SW480 (cell line): ENCODE results near the gene TARS1.

Source experiments
- DNase-seq: peaks from one replicate; pipeline ENCODE4 v3.0.0-alpha.2; 2016; ENCODE audit warnings: low spot score

TARS1 gene

DNA sequence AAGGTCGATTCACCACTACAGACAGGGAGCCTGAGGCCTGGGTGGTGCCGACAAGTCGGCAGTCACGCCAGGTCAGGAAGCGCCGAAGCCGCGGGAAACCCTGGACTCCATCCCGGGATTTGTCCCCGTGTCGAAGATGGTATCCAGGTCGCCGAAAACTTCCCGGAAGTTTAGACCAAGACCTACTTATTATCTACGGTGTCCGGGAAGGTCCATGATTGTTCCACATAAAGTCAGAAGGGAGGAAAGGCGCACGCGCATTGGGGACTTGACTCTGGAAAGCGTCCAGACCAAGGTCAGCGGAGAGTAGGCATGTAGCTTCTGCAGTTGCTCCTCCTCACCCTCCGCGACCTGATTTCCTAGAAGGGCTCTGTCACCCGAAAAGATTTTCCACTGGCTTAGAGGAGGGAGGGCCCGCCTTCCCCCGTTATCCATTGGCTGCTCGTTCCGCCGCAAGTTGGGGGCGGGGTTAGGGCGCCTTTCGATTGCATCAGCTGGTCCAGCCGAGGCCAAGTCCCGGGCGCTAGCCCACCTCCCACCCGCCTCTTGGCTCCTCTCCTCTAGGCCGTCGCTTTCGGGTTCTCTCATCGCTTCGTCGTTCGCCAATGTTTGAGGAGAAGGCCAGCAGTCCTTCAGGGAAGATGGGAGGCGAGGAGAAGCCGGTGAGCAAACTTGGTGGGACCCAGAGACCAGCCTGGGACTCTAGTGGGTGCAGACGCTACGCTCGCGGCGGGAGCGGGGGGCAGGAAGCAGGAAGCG is at the start of gene TARS1:
TARS1 (plus strand) TSS at position 484 of the 759 bp plus-strand sequence; CDS start at position 606, 122 bp downstream.
- peak; percentile 99 for DNase-seq

DNA sequence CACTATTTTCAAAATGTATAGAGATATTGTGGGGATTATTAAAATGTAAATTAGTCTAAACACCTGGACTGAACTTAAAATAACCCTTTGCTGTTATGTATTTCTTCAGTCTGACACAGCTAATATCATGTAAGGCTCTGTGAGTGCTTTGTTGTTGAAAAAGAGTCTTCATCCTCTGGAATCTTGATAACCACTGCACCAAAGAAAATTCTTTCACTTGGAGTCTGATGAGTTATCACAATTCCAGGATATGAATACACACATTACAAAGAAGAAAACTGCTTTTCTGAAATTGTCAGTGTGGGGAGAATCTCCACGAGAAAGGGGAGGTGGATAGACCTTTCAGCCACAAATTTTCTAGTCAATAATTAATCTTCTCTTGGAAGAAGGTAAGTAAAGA is 42.3 kb upstream of the TARS1 start:
- DNase-seq, result no peak

DNA sequence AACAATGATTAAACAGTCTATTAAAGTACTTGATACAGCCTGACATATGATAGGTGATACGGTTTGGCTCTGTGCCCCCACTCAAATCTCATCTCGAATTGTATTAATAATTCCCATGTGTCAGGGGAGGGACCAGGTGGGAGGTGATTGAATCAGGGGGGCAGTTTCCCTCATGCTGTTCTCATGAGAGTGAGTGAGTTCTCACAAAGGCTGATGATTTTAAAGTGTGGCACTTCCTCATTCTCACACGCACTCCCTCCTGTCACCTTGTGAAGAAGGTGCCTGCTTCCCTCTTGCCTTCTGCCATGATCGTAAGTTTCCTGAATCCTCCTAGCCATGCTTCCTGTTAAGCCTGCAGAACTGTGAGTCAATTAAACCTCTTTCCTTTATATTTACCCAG is 40.1 kb upstream of the TARS1 start:
- DNase-seq, result no peak

DNA sequence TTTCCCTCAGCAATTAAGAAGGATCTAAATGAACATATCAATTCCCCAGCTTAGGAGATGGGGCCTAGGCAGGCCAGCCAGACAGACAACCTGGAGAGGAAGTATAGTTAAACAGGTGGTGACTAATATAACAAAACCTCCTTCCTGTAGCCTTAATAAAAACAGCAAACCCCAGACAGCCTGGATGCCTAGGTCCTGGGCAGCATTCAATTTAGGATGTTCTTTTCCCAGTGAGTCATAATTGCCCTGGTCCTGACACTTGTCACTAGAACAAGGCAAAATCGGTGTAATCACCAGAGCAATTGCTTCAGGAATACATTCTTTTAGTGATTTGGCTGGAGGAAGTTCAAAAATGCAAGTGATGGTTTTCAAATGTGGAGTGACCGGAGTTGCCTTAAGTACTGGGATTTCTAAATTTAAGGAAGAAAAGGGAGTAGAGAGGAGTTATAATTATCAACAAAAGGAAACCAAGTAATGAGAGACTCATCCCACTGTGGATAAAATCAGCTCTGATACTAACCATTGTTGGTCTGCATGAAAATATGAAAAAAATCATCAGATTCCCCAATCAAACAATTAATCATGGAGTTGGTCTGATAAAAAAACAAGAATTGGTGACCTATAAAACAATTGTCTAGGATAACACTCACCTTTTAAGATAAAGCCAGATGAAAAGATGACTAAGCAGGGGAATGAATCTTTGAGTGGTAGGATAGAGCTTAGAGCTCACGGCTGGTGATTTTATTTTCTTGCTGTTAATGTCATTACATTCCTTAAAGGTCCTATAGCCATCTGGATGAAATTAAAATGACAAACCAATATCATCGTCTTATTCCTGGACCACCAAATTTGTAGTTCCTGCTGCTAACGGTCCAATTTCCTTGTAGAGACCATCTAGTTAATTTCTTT is 39.0 kb upstream of the TARS1 start:
- peak; percentile 5 for DNase-seq

DNA sequence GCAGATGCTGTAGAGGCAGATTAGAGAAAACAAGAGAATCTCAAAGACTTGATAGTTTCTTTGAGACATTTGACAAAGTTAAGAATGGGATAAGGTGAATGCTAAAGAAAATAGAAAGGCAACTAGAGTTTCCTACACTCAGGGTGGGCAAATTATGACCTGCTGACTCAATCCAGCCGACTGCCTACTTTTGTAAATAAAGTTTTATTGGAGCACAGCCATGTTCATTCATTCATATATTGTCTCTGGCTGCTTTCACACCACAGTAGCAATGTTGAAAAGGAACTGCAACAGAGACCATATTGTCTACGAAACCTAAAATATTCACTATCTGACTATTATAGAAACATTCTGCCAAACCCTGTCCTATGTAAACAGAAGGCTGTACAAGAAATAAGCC is 37.6 kb upstream of the TARS1 start:
- no peak for DNase-seq

DNA sequence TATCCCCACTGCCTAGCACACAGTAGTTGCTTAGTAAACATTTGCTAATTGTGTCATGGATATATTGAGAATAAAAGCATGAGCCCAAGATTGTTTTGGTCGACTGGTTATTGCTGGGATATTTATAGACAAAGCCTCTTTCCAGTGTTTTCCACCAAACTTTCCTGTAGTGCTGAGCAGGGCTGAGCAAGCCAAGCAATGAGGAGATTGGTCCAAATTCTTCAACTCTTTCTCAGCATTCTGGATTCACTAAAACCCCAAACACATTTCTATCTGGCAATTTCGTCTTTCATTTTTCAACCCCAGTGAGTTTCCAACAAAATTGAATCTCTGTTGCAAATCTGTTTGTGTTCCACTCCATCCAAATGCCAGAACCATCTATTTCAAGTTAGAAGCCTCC is 31.9 kb upstream of the TARS1 start:
- DNase-seq, result no peak

DNA sequence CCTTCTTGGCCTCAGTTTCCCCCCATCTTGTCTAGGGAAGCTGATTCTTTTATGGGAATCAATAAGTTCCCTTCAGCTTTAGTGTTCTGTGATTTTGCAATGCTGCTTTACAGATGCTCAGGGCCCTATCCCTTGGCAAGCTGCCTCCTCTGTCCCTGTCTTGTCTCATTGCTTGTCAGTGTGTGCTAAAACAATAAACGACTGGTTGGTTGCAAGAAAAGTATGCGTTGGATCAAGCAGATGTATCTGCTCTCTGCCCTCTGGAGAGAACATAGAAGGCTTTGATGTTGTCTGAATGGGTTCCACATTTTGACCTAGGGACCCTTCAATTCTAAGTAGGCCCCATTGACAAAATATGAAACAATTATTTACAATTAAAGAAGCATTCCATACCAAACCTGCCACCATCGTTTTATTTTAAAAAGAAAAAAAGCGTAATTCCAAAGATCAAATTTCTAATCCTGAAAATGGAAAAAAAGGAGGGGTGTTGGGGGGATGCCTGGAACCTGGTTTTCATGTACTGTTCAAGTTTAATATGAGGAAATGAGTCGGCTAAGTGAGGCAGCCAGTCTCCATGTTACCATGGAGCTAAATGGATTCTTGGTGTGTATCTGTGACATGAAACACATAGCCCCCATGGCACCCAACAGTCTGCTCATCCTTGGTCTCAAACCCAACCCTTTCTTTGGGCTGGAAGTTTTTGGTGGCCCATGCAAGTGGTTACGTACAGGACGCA is 31.2 kb upstream of the TARS1 start:
- DNase-seq, result no peak

DNA sequence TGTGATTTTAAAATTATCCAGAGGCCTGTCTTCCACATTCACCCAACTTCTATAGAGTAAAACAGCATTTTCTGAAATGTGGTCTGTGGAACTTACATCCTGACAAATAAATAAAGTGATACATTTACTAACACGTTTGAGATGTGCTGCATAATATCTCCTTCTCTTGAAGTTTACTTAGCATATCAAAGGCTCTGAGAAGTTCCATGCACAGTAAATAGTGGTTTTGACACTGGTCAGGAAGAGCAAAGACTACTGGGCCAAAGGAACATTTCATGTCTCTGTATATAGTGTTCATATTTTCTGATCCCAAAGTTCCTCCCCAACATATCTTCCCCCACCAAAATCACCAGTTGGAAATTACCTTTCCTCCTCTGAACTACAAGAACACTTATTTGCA is 30.5 kb upstream of the TARS1 start:
- DNase-seq, result no peak

DNA sequence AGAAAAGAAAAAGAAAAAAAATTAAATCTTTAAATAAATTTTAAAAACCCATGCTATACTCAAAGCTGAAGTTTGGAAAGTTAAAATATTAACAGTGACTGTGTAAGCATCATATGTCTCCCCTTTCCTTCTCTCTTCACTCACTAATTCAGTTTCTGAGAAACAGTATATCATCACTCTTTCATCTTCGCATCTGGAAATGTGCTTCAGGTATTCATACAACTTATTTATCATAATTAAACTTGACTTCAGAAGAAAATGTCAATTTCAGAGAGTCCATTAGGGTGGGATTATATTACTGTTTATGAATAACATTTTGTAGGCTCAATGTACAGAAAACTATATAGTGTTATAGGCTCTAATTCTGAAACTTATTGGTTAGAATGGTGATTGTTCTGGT is 29.3 kb upstream of the TARS1 start:
- DNase-seq, result no peak

DNA sequence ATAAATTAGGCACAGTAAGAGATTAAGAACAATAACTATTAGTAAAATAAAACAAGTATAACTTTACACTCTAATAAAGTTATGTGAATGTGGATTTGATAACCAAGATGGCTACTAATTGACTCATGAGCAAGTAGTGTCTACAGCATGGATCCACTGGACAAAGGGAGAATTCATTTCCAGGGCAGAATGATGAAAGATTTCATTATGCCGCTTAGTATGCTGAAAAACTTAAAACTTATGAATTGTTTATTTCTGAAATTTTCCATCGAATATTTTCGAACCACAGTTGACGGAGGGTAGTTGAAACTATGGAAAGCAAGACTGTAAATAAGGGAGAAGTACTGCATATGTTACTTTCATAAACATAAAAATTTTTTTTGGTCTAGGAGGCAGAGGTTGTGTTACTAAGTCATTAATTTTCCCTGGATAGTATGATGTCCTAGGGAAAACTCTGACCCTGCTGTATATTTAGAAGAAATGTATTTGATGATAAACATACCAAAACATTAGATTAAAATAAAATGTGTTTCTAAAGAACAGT is 24.9 kb upstream of the TARS1 start:
- DNase-seq, result no peak

DNA sequence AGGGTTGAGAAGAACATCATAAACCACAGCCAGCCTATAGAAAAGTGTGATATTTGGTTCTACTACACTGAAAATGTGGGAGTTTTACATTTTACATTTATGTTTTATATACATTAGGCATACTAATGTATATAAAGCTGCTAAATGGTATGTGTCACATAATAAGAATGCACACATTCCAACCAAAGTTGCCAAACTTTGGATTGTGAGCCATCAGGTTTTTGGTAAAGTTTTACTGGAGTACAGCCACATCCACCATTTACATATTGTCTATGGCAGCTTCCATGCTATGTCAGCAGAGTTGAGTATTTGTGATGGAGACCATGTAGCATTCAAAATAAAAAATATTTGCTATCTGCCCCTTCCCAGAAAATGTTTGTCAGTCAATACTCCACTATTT is 23.1 kb upstream of the TARS1 start:
- DNase-seq, result no peak

DNA sequence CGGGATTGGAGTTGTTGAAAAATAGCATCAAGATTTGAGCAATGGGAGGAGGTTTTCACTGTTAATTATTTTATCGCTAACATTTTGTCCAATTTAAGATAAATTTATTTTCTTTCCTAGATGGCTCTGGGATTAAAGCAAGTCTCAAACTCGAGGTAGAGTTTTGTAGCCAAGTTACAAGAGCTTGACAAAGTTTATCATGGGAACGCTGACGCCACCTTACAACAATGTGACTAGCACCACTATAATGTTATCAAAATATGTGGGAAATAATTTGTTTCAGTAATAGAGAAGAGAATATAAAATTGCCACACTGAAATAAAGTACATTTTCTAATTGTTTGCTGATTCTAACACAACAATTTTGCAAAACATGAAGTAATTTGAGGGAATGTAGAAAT is 19.8 kb upstream of the TARS1 start:
- no peak for DNase-seq

DNA sequence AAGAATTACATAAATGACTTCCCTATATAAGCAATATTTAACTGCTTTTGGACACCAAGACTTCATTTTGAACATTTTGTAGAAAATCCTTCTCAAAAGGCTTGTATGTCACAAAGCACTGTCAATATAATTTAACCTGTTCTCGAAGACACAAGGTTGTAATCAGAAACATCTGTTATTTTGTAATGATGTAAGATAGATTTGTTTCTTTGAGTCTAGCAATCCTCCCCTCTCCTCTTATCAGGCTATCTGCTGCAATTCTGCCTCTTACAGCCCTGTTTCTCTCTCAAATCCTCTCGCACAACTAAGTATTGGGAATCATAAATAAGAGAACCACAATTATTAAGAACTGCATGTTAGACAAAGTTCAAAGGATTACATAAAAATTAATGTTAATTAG is 18.6 kb upstream of the TARS1 start:
- no peak for DNase-seq

DNA sequence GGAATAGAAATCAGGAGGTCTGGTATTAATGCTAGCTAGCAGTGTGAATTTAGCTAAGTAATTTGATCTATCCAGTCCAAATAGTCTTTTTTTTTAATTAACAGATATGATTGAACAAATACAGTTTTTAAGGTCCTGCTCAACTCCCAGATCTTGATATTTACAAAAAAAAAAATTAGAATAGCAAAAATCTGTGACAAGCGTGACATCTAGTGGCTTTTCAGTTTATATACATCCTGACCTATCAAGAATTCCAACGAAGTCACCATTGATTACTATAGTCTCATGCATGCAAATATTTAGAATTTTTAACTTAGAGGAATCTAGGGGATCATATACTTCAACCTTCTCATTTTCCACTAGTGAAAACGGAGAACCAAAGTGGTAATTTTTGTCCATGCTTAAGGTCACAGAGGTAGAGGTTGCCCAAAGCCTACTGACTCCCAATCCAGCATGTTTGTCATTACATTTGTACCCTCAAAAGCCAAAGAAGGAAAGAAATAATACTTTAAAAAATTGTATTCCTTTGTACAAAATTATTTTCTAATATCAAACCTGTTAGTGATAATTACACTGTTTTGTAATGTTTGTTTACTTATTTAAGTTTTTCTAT is 17.6 kb upstream of the TARS1 start:
- peak; percentile 26 for DNase-seq

DNA sequence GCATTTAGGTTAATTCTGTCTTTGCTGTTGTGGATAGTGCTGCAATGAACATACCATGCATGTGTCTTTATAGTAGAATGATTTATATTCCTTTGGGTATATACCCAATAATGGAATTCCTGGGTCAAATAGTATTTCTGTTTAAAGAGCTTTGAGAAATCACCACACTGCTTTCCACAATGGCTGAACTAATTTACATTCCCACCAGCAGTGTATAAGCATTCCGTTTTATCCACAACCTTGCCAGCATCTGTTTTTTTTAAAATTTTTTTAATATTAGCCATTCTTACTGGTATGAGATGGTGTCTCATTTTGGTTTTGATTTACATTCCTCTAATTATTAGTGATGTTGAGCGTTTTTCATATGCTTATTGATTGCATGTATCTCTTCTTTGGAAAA is 15.5 kb upstream of the TARS1 start:
- no peak for DNase-seq

DNA sequence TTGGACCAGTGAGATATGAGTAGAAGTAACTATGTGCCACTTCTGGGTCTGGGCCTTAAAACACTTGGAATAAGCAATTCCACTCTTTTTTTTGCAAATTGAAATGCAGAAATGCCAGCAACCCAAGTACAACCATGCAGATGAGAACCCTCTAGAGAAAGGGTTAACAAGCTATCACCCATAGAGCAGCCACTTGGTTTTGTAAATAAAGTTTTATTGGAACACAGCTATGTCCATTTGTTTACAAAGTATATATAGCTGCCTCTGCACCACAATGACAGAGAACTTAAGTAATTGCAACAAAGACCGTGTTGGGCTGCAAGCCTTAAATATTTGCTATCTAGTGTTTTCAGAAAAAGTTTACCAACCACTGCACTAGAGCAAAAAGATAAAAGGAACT is 9.8 kb upstream of the TARS1 start:
- DNase-seq, result no peak

DNA sequence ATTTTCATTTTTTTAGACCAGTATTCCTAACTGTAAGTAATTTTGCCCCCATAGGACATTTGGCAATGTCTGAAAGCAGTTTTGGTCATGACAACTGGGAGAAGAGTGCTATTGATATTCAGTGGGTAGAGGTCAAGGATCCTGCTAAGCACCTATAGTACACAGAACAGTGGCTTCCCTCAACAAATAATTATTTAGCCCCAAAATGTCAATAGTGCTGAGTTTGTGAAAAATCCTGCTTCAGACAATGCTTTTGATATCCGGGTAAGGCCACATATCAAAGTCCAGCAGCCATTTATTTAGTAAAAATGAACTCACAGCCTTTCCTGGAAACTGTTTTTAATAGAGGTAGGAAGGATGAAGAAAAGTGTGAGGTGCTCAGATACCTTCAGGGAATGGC is 8.1 kb upstream of the TARS1 start:
- DNase-seq, result no peak

DNA sequence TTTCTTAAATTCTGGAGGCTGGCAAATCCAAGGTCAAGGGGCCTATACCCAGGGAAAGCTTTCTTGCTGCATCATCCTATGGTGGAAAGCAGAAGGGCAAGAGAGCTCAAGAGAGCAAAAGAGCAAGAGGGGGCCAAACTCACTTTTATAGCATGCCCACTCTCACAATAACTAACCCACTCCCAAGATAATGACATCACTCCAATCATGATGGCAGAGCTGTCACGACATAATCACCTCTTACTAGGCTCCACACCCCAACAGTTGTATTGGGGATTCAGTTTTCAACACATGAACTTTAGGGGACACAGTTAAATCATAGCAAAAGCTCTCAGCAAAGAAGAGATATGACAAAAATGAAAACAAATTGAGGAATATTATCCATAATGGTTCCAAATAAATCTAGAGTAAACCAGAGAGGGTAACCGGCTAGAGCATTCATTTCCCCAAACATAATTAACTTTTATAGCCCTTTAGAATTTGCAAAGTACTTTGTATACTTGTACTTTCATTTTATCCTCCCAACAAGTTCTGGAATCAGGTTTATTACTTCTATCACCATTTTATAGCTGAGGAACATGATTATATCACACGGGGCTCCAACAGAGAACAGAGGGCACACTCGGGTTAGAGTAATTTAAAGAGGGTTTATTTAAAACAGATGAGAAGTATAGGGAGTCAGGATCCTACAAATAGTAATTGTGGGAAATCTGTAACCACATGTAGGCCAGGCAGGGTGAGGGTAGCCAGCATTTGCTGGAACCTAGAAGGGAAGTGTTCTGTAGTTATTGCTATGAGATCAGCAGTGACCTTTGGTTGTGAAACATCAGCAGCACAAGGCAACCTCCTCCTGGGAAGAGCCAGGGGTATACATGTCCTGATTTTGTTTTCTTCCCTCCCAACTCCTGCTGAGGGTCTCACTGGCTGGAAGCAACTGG is 7.2 kb upstream of the TARS1 start:
- no peak for DNase-seq

DNA sequence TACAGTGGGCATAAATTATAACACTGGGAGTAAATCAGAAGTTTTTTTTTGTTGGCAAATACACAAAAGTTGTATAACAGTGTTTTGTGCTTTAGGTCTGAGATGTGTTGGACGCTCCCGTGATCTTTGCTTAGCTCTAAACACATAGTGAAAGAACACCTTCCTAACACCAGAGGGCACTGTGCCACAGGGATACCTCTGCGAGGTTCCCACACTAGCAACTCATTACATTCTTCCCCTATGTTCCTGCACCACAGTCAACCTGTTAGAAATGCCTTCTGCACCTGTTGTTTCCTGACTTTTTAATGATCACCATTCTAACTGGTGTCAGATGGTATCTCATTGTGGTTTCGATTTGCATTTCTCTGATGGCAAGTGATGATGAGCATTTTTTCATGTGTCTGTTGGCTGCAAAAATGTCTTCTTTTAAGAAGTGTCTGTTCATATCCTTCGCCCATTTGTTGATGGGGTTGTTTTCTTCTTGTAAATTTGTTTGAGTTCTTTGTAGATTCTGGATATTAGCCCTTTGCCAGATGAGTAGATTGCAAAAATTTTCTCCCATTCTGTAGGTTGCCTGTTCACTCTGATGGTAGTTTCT is 4.8 kb upstream of the TARS1 start:
- peak; percentile 82 for DNase-seq

DNA sequence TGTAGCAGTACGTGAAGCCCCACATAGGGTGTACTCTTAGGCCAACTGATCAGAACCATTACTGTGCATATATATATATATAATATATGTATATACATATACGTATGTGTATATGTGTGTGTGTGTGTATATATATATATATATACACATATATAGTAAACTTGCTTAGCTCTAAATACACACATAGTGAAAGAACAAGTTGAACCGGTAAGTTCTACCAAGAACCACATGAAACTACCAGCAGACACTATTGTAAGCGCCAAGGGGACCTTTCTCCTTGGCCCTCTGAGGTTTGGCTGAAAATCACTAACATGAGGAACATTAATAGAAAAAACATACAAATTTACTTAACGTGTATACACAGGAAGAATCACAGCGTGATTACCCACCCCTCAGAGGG is 1.8 kb upstream of the TARS1 start:
- no peak for DNase-seq
